KOPT-K1 (cell line): ENCODE measurements around the gene WDR70.
"Not testable (repeated sequence)": the region's sequence is repeated elsewhere in the genome, so short reads cannot be mapped to it uniquely, and the experiment has no call there.

Source experiments
- H3K27ac ChIP-seq: fragments of 200-600 bp; sonication (generic); 2 replicates; pipeline ENCODE4 v1.5.1; 2016; ENCODE audit warnings: antibody characterized with exemption, mild to moderate bottlenecking, low read depth, low read length; ENCODE audit not compliant: poor library complexity, severe bottlenecking
- H3K36me3 ChIP-seq: fragments of 200-600 bp; sonication (generic); 2 replicates; pipeline ENCODE4 v1.5.1; 2017; ENCODE audit warnings: antibody characterized with exemption, mild to moderate bottlenecking, low read length, moderate library complexity; ENCODE audit not compliant: insufficient read depth
- H3K9me3 ChIP-seq: fragments of 200-600 bp; sonication (generic); 2 replicates; pipeline ENCODE4 v1.5.1; 2017; ENCODE audit warnings: antibody characterized with exemption, low read length, mild to moderate bottlenecking; ENCODE audit not compliant: insufficient read depth, poor library complexity, severe bottlenecking

The WDR70 gene

GRCh38 chr5:37428044-37428443, 48.9 kb downstream of the WDR70 start:
- H3K27ac ChIP-seq: no peak overlapping the region
- H3K9me3 ChIP-seq: no peaks in the 10 kb centered on the region
- H3K36me3 ChIP-seq: peaks cover 8% of the 10 kb centered on the region; the same call in 1 of the 2 replicates

- Histone ChIP-seq H3K27ac (no peak overlapping the region), H3K9me3 (no peaks in the 10 kb centered on the region), H3K36me3 (no peaks in the 10 kb centered on the region)
Observed at GRCh38 chr5:37435261-37435660, 56.1 kb downstream of the WDR70 start.

DNA sequence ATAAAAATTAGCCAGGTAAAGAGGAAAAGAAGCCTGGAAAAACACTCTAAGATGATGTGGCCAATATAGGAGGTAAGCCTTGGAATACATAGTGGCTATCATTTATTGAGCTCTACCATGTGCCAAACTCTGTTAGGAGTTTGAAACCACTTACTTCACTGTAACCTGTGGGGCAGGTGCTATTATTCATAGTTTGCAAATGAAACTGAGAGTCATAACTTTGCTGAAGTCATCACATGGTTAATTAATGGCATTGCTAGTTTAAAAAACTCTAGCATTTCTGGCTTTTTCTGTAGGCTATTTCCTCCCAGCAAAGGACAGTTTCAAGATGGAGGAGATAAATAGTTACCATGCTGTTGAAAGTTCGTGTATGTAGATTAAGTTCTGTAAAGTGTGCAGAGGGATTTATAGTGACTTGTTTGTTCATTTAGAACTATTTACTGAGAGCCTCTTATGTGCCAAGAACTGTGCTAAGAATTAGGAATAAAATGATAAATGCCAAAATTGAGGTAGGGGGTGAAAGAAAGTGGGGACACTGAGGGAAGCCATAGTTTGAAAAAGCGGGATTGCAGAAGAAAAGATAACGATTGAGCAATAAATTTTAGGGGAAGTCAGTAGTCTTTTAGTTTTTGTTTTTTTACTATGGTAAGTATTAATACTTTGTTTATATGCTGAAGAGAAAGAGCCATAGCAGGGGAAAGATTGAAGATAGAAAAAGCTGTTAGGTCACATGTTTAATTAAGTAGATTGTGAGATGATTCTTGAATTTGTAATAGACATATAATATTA, 57.2 kb downstream of the WDR70 start:
- H3K9me3 ChIP-seq: no peaks in the 10 kb centered on the region
- H3K27ac ChIP-seq: no peak overlapping the region

DNA sequence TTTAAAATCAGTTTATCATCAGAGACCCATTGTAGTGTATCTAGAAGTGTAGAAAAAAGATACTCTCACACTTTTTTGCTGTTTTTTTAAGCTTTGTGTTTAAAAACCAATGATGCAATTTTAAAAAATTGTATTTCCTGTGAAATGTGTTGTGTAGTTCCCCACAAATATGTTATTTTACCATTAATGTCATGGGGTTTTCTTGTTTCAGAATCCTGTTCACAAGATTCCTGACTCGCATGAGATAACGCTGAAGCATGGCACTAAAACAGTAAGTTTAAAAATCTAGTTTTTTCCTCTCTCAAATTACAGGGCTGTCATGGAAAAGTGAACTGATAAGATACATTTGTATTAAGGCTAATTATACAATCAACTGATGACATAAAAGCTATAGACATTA, 58.6 kb downstream of the WDR70 start:
- Histone ChIP-seq H3K9me3 (no peaks in the 10 kb centered on the region), H3K27ac (no peak overlapping the region)

More for the DNA sequence above, 57.2 kb downstream of the WDR70 start:
- H3K36me3 ChIP-seq: no peaks in the 10 kb centered on the region

DNA sequence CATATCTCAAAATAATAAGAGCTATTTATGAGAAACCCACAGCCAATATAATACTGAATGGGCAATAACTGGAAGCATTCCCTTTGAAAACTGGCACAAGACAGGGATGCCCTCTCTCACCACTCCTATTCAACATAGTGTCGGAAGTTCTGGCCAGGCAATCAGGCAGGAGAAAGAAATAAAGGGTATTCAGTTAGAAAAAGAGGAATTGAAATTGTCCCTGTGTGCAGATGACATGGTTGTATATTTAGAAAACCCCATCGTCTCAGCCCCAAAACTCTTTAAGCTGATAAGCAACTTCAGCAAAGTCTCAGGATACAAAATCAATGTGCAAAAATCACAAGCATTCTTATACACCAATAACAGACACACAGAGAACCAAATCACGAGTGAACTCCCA, 66.7 kb downstream of the WDR70 start:
- not testable (repeated sequence) for H3K9me3 ChIP-seq, H3K27ac ChIP-seq
- H3K36me3 ChIP-seq: peaks cover 14% of the 10 kb centered on the region; the same call in 1 of the 2 replicates

More for the DNA sequence above, 58.6 kb downstream of the WDR70 start:
- no peaks in the 10 kb centered on the region for H3K36me3 ChIP-seq

DNA sequence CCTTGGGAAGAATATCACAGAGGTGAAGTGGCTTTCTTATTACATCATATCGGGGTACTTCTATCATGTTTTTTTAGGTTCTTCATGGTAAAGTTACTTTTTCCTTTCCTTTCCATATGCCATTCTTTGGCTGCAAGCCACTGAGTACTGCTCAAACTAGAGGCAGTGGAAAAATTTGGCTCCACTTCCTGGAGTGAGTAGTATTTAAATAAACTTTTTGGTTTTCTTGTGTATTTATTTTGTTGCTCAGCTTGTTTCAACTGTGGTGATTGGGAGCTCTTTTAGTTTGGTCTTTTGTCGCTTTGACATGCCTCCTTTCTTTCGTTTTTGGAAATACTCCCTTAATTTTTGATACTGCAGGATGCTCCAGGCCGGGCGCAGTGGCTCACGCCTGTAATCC, 69.8 kb downstream of the WDR70 start:
- peaks cover 5% of the 10 kb centered on the region for H3K9me3 ChIP-seq
- peaks cover 18% of the 10 kb centered on the region; the same call in 1 of the 2 replicates for H3K36me3 ChIP-seq
- H3K27ac ChIP-seq: no peak overlapping the region

DNA sequence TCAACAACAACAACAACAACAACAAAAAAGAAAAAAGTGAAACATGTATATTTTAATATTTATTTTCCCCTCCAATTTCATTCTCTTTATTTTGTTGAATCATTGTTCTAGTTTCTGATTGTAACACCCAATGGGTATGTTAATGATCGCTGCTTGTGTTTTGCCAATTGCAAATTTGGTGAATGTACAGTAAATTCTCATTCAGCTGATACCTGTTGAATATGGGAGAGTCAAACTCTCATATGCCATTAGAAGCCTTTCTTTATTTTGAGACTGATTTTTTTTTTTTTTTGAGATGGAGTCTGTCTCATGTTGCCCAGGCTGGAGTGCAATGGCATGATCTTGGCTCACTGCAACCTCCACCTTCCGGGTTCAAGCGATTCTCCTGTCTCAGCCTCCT, 72.9 kb downstream of the WDR70 start:
- not testable (repeated sequence) for H3K36me3 ChIP-seq

GRCh38 chr5:37453252-37453651, 74.1 kb downstream of the WDR70 start:
- not testable (repeated sequence) for H3K27ac ChIP-seq, H3K9me3 ChIP-seq, H3K36me3 ChIP-seq

More for the DNA sequence above, 72.9 kb downstream of the WDR70 start:
- H3K27ac ChIP-seq, H3K9me3 ChIP-seq: not testable (repeated sequence)

- H3K27ac ChIP-seq, H3K36me3 ChIP-seq, H3K9me3 ChIP-seq: not testable (repeated sequence)
Observed at GRCh38 chr5:37454402-37455055, 75.4 kb downstream of the WDR70 start.

GRCh38 chr5:37463191-37464051, 84.3 kb downstream of the WDR70 start:
- not testable (repeated sequence) for H3K27ac ChIP-seq, H3K9me3 ChIP-seq

GRCh38 chr5:37464581-37464980, 85.5 kb downstream of the WDR70 start:
- not testable (repeated sequence) for H3K9me3 ChIP-seq, H3K27ac ChIP-seq, H3K36me3 ChIP-seq

More at GRCh38 chr5:37463191-37464051, 84.3 kb downstream of the WDR70 start:
- not testable (repeated sequence) for H3K36me3 ChIP-seq

GRCh38 chr5:37469383-37469782, 90.3 kb downstream of the WDR70 start:
- H3K9me3 ChIP-seq: peaks cover 24% of the 10 kb centered on the region
- H3K27ac ChIP-seq, H3K36me3 ChIP-seq: not testable (repeated sequence)

DNA sequence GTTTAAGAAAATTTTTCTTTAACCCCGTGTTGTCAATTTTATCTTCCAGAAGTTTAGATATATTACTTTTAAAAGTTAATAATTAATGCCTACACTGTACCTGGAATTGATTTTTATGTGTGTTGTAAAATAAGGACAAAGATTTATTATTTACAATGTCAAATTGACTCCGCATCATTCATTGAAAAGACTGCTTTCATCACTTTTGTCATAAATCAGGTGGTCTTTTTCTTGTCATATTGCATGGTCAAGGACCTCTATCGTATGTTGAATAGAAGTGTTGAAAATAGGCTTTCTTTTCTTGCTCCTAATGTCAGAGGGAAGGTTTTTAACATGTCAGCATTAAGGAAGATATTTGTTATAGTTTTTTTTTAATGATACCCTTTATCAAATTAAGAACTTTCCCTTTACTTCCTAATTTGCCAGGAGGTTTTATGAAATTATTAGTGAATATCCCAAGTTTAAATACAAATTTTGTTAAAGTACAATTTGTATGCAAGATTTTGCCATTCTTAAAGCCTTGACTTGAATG, 92.6 kb downstream of the WDR70 start:
- Histone ChIP-seq H3K9me3 (peaks cover 24% of the 10 kb centered on the region), H3K27ac (no peak overlapping the region), H3K36me3 (0 out of 2 replicates have a peak, but pooled peaks cover 4% of the 10 kb centered on the region)

- Histone ChIP-seq H3K36me3 (peaks cover 35% of the 10 kb centered on the region), H3K9me3 (peaks cover 29% of the 10 kb centered on the region), H3K27ac (no peak overlapping the region)
Observed at GRCh38 chr5:37477426-37477825, 98.3 kb downstream of the WDR70 start.
